Spleen (tissue), 11 donors: ENCODE measurements around the gene SLC4A1AP. TPM values are rescaled to one million over a fixed set of nuclear protein-coding genes. Genes with fewer than 3 reads are reported as not detected.
A peak's percentile ranks its signal among the peaks of the same experiment; 100 is the strongest.

ENCODE experiments used
- DNase-seq: peaks from one replicate; pipeline ENCODE4 v3.0.0-alpha.2; 2020
- H3K27ac ChIP-seq, 8 donors: fragments of 200-600 bp; sonication (generic) in 7 of 8; 1 replicate in 4 of 8; 2 replicates in 4 of 8; pipeline versions ENCODE4 v1.5.0 to v1.8.0; 2016 to 2021; ENCODE audit warnings: inconsistent platforms in 4 of 8, mild to moderate bottlenecking in 4 of 8, moderate library complexity in 1 of 8
- H3K27me3 ChIP-seq, 7 donors: fragments of 200-600 bp; sonication (generic) in 6 of 7; replicated peaks in 1 of 7; 1 replicate in 4 of 7; 2 replicates in 3 of 7; pipeline versions ENCODE4 v1.5.0 to v1.8.0; 2016 to 2021; ENCODE audit warnings: inconsistent platforms in 3 of 7, mild to moderate bottlenecking in 1 of 7
- H3K36me3 ChIP-seq, 6 donors: fragments of 200-600 bp; sonication (generic) in 5 of 6; 1 replicate in 4 of 6; 2 replicates in 2 of 6; pipeline versions ENCODE4 v1.5.0 to v1.8.0; 2016 to 2021; ENCODE audit warnings: inconsistent platforms in 2 of 6
- H3K4me1 ChIP-seq, 6 donors: fragments of 200-600 bp; sonication (generic) in 5 of 6; 1 replicate in 3 of 6; 2 replicates in 3 of 6; pipeline versions ENCODE4 v1.5.0 to v1.8.0; 2016 to 2021; ENCODE audit warnings: inconsistent platforms in 3 of 6
- H3K4me3 ChIP-seq, 8 donors: fragments of 200-600 bp; sonication (generic) in 7 of 8; 1 replicate in 4 of 8; 2 replicates in 4 of 8; pipeline versions ENCODE4 v1.5.0 to v1.8.0; 2016 to 2021; ENCODE audit warnings: inconsistent platforms in 4 of 8, mild to moderate bottlenecking in 4 of 8, moderate library complexity in 2 of 8
- H3K9me3 ChIP-seq, 8 donors: fragments of 200-600 bp; sonication (generic) in 7 of 8; 1 replicate in 4 of 8; 2 replicates in 4 of 8; pipeline versions ENCODE4 v1.5.0 to v1.8.0; 2016 to 2021; ENCODE audit warnings: inconsistent platforms in 4 of 8
- POLR2A ChIP-seq, 3 donors: fragments of 450-650 bp; IDR thresholded peaks; one replicate each; pipeline ENCODE4 v1.5.1; 2017; ENCODE audit warnings: antibody characterized with exemption in 3 of 3, mild to moderate bottlenecking in 1 of 3
- POLR2AphosphoS5 ChIP-seq, 3 donors: sonication (generic); formaldehyde crosslinking; IDR thresholded peaks; one replicate each; pipeline ENCODE4 v1.5.1; 2017; ENCODE audit warnings: antibody characterized with exemption in 3 of 3
- WGBS, 5 donors: extraction: QIAGEN DNeasy Blood & Tissue Kit in 3 of 5; methylation state at CpG; one replicate each; pipeline versions ENCODE4 v1.1.5 to v1.1.7; 2013 to 2018; 5-methylcytosine and 5-hydroxymethylcytosine counted together
- intact Hi-C: fragments of 100-400 bp; cut with DNase I; formaldehyde crosslinking; loops from one replicate; pipeline ENCODE4 v1.15.0; 2023; ENCODE audit warnings: low total_unique reads
- polyA plus RNA-seq, 3 donors: library from polyadenylated mRNA; stranded (reverse); fragments of 200-250 nt; gene quantifications; one replicate each; pipeline ENCODE4 v1.2.1, GENCODE V29; 2013
- total RNA-seq, 7 donors: library from RNA; depleted of rRNA in 3 of 7; stranded (reverse); fragments of >200 nt in 3 of 7; fragmentation: NEBNext Ultra II Directional in 4 of 7; extraction: Animal tissue kit (Norgen Biotek cat#: 25700) in 4 of 7; gene quantifications; one replicate each; pipeline versions ENCODE4 v1.1.0 to v1.2.1, GENCODE V29; 2016 to 2021
- TF ChIP-seq, protein P1 (sequence below), 11 experiments: fragments of 200-600 bp in 7 of 11; fragments of 450-650 bp in 4 of 11; sonication (generic) in 4 of 11; IDR thresholded peaks in 8 of 11; conservative IDR thresholded peaks in 3 of 11; 1 replicate in 7 of 11; 2 replicates in 4 of 11; pipeline versions ENCODE4 v1.4.0 to v1.8.0; 2016 to 2021; ENCODE audit warnings: antibody characterized with exemption in 11 of 11, inconsistent platforms in 4 of 11, mild to moderate bottlenecking in 1 of 11
- donor health status: healthy with polysubstance abuse.
- donor health status: DM: no; HTN: no; CAD: no; lungs with moderate emphysema.
- donor health status: DM: no; HTN: no; CAD: no.
- donor health status: Bipolar disorder and iron deficiency.
- donor health status: healthy.
- donor health status: DM: no; HTN: no; CAD: no.
- donor health status: DM: yes; HTN: yes; CAD: no.

Gene SLC4A1AP
- total and polyA plus RNA-seq, 10 donors, result 10.5 to 25.4 (median 19.1) TPM

DNA sequence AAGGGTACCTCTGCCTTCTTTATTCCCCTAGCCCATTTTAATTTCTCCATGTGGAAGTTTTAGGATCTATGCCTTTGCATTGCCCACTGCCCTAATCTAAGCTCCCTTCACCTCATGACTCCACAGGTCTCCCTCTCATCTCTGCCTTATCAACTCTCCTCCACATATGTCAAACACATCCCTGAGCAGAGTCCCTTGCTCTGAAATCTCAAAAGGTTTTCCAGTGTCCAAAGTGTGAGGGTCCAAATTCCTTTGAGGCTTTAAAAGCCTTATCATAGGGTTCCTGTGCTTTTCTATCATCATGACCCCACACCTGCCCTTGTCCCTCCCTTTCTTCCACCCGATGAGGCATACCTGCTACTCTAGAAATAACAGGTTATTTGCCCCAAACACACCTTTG lies 38.6 kb downstream of the SLC4A1AP start:
- Histone ChIP-seq H3K27ac (no peak overlapping the region), H3K4me3 (no peak overlapping the region), H3K27me3 (no peaks in the 10 kb centered on the region), H3K36me3 (peaks cover 0 to 20% (median 5%) of the 10 kb centered on the region in 6 donors), H3K4me1 (peaks cover 0 to 31% (median 16%) of the 10 kb centered on the region in 6 donors), H3K9me3 (no peaks in the 10 kb centered on the region)
- 81 to 94% (median 84%) methylated on average over 1 of the region's 1 CpG for WGBS, 5 donors
- DNase-seq, result no peak
- TF ChIP-seq POLR2A (IDR thresholded peaks at IDR 0.05) (no peak), POLR2AphosphoS5 (IDR thresholded peaks at IDR 0.05) (no peak)
- TF ChIP-seq, protein P1, sequence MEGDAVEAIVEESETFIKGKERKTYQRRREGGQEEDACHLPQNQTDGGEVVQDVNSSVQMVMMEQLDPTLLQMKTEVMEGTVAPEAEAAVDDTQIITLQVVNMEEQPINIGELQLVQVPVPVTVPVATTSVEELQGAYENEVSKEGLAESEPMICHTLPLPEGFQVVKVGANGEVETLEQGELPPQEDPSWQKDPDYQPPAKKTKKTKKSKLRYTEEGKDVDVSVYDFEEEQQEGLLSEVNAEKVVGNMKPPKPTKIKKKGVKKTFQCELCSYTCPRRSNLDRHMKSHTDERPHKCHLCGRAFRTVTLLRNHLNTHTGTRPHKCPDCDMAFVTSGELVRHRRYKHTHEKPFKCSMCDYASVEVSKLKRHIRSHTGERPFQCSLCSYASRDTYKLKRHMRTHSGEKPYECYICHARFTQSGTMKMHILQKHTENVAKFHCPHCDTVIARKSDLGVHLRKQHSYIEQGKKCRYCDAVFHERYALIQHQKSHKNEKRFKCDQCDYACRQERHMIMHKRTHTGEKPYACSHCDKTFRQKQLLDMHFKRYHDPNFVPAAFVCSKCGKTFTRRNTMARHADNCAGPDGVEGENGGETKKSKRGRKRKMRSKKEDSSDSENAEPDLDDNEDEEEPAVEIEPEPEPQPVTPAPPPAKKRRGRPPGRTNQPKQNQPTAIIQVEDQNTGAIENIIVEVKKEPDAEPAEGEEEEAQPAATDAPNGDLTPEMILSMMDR (IDR thresholded peaks at IDR 0.05 in 8 of 11, conservative IDR thresholded peaks at IDR 0.05 in 3 of 11), result no peak
- intact Hi-C loops, result loop anchor here (5.0 kb wide), 1 partner anchor 750 kb away; no protein-coding TSS in a partner anchor

DNA sequence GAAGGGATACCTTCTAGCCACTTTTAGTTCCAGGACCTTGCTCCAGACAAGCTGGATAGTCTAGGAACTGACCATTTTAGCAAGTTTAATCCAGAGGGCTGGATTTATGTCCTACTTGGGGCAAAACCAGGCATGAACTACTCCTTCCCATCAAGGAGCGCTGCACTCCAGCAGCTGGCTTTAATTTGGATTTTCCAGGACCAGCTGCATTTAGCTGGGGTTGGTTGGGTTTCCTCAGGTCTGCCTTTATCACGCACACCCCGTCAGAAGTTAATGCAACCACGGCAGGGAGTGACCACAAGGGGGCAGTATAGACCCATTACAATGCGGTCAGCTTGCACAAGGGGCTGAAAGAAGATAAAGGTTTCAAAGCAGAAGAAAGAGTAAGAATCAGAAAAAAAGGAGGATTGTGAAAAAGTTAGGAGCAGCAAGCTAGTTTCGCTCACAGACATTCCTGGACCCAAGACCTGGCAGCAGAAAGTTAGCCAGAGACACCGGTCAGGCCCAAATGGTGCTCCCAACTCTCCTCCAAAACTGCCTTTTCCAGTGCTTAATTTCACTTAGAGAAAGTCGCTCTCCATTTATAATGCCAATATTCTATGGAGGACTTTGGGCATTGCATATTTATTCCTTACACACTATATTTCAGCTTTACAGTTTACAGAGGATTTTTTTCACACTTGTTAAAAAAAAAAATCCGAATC lies 40.1 kb downstream of the SLC4A1AP start:
- no peaks in the 10 kb centered on the region for H3K9me3 ChIP-seq
- DNase-seq, result peak; percentile 87
- no peak overlapping the region for H3K27ac ChIP-seq
- H3K4me3 ChIP-seq, result no peak overlapping the region
- no peaks in the 10 kb centered on the region for H3K27me3 ChIP-seq
- no peak for TF ChIP-seq POLR2A (IDR thresholded peaks at IDR 0.05)
- peak in 1 of 3 donors; percentile 61 for TF ChIP-seq POLR2AphosphoS5 (IDR thresholded peaks at IDR 0.05)
- TF ChIP-seq, protein P1 (IDR thresholded peaks at IDR 0.05 in 8 of 11, conservative IDR thresholded peaks at IDR 0.05 in 3 of 11), result peak; percentile 77 to 94 (median 91)
- intact Hi-C loops, result loop anchor here (5.0 kb wide), 1 partner anchor 749 kb away; no protein-coding TSS in a partner anchor
- H3K4me1 ChIP-seq, result peaks cover 0 to 31% (median 16%) of the 10 kb centered on the region in 6 donors
- WGBS, 5 donors, result 28 to 34% (median 32%) methylated on average over 9 of the region's 9 CpGs
- peaks cover 0 to 7% (median under 1%) of the 10 kb centered on the region in 6 donors for H3K36me3 ChIP-seq

GRCh38 chr2:27704342-27704876 lies 40.7 kb downstream of the SLC4A1AP start:
- TF ChIP-seq POLR2AphosphoS5 (IDR thresholded peaks at IDR 0.05), result no peak
- TF ChIP-seq, protein P1 (IDR thresholded peaks at IDR 0.05 in 8 of 11, conservative IDR thresholded peaks at IDR 0.05 in 3 of 11), result no peak
- TF ChIP-seq POLR2A (IDR thresholded peaks at IDR 0.05), result no peak
- H3K27me3 ChIP-seq, result no peaks in the 10 kb centered on the region
- no peak for DNase-seq
- WGBS, 5 donors, result 86 to 94% (median 88%) methylated on average over 5 of the region's 5 CpGs
- peaks cover 0 to under 1% (median 0%) of the 10 kb centered on the region in 6 donors for H3K36me3 ChIP-seq
- H3K4me1 ChIP-seq, result peaks cover 0 to 31% (median 16%) of the 10 kb centered on the region in 6 donors
- no peak overlapping the region for H3K4me3 ChIP-seq
- H3K27ac ChIP-seq, result no peak overlapping the region
- intact Hi-C loops, result loop anchor here (5.0 kb wide), 1 partner anchor 748 kb away; no protein-coding TSS in a partner anchor
- no peaks in the 10 kb centered on the region for H3K9me3 ChIP-seq
